HG02938 (cell line): ENCODE results near the gene TMEM79.
"Not testable (repeated sequence)": the region's sequence is repeated elsewhere in the genome, so short reads cannot be mapped to it uniquely, and the experiment has no call there.

Experiments
- ATAC-seq: cut with Tn5 transposase; IDR thresholded peaks from one replicate; pipeline ENCODE4 v1.9.1; 2021; ENCODE audit warnings: mild to moderate bottlenecking, moderate library complexity; ENCODE audit not compliant: unreplicated experiment

The TMEM79 gene

DNA sequence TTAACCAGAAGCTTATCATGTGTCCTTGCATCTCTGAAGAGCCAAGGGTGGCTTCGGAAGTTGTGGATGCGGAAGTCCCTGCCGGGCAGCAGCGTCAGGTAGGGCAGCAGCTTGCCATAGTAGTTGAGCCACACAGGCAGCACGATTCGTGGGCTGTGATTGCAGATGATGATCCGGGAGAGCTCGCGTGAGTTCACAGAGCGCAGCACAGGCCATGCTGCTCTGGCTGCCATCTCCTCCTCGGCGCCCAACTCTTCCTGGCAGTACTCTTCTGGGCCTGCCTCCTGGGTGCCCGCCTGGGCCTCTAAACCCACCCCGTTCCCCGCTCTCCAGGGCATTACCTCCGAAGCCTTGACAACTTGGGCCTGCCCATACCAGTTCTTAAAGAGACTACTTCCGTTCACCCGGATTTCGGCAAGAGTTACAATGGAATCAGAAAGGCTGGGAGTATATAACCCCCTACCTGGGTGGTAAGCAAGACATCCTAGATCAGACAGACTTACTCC, 14.8 kb downstream of the TMEM79 start, which contains the start of gene VHLL:
VHLL (minus strand) TSS at position 456 of the 506 bp plus-strand sequence; CDS start at position 338, 118 bp downstream.
- ATAC-seq = no peak

DNA sequence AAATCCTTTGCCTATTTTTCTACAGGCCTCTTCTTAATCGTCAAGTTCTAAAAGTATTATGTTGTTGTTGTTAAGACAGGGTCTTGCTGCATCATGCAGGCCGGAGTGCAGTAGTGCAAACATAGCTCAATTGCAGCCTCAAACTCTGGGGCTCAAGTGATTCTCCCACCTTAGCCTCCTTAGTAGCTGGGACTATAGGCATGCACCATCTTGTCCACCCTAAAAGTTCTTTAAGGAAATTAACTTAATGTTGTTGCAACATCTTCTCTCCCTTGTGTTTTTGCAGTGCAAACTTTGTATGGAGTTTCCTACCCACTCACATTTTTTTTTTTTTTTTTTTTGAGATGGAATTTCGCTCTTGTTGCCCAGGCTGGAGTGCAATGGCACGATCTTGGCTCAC, 19.1 kb downstream of the TMEM79 start:
- ATAC-seq = no peak

DNA sequence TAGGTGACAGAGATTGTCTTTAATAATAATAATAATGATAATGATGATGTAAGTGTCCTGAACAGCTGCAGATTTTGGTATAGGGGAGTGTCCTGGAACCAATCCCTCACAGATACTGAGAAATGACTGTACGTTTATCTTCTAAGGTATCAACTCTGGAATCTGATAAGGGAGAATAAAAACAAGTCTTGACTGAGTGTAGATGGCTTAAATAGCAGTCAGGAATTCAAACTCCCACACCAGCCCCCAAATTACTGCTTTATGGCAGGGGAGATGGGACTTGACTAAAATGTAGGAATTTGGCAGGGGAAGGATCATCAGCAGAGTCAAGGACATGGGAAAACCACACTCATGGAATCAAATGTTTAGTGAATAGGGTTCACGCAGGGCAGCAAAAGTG, 21.1 kb downstream of the TMEM79 start:
- no peak for ATAC-seq

DNA sequence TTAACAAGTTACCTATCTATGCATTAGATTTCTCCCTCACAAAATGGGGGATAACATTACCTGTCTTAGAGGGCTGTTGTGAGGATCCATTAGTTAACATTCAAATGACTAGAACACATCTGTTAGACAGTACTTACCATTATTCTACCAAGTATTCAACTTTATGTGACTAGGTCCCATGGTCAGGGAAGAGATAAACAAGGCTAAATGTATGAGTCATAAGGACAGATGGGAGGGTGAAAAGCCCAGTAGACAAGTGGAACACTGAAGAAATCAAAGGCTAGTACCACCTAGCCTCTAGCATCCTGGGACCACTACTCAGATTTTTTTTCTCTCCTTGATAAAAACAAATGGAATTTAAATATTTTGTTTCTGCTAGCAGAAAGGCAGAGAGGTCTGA, 24.0 kb downstream of the TMEM79 start:
- no peak for ATAC-seq

DNA sequence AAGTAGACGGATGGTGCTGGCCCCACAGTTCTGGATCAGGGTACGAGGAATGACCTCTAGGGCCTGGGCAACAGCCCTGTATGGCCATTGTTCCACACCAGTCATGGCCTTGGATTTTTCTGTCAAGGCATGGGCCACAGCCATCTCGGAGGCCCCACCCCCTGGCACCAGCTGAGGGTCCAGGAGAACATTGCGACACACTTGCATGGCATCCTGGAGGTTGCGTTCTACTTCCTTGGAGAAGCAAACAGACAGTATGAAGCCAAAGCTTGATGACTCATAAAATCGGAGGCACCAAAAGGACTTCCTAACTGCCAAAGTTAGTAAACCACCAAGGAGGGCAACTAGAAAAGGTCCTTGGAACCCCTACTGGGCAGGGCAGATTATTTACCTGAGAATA, 26.8 kb downstream of the TMEM79 start:
- no peak for ATAC-seq

DNA sequence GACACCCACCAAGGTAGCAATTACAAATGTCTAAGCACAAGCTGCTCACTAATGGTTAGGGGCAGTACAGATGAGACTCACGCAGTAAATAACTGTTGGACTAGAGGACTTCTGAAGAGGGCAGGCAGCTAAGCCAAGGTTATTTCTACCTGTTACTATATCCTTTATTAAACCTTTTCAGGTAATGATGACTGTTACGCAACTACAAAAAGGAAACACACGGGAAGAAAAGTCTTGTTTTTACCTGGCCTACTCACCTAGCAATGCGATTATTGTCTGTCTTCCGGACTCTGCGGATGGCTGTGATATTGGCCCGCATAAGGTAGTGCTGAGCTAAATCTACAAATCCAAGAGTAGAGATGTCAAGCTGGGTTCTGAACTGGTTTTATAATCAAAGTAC, 32.8 kb downstream of the TMEM79 start:
- ATAC-seq = no peak

DNA sequence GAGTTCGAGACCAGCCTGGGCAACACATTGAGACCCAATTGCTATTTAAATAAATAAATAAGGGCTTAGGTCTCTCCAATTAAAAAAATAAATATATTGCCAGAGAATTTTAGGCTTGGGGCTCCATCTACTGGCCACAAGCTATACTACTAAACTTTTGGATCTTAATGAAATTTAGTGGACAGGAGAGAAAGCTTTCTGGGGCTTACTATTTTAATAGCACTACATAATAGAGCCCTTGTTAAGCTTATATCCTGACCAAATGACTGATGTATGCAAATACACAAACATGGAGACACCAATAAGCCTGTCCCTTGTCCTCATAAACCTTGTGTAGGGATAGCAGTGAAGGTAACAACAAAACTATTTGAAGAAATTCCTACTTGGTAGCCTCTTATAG, 35.5 kb downstream of the TMEM79 start:
- ATAC-seq = no peak

DNA sequence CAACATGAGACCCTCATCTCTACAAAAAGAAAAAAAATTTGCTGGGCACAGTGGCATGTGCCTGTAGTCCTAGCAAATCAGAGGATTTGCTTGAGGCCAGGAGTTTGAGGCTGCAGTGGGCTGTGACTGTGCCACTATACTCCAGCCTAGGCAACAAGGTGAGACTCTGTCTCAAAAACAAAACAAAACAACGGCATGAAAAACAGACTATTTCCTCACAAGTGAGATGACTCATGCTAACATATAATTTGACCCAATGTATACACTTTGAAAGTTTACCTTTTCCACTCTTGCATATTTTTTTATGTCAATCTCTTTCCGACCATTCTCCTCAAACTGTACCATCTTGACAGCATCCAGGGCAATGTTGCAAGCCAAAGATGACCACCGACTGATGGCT, 36.4 kb downstream of the TMEM79 start:
- no peak for ATAC-seq

DNA sequence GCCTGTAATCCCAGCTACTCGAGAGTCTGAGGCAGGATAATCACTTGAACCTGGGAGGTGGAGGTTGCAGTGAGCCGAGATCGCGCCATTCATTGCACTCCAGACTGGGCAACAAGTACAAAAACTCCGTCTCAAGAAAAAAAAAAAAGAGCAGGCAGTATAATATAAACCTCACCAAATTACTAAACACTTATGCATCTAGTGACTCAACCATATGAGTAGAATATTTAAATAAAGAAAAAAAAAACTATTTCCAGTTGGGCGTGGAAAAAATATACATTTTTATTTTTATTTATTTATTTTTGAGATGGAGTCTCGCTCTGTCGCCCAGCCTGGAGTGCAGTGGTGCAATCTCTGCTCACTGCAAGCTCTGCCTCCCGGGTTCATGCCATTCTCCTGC, 39.1 kb downstream of the TMEM79 start:
- not testable (repeated sequence) for ATAC-seq

DNA sequence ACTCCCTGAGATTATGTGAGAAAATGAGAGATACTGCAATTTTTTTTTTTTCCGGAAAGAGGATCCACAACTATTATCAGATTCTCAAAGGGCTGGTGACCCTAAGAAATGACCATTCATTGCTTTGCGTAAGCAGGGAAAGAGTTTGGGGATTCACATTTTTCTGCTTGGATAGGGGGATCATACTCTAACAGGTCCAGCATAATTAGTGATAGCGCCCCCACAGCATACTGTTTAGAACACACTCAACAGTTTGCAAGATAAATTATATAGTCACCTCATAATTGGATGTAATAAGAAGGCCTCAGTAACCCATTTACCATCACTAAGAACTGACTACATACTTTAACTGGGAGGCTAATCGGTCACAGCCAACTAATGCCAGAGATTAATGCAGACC, 52.1 kb downstream of the TMEM79 start:
- ATAC-seq = no peak

DNA sequence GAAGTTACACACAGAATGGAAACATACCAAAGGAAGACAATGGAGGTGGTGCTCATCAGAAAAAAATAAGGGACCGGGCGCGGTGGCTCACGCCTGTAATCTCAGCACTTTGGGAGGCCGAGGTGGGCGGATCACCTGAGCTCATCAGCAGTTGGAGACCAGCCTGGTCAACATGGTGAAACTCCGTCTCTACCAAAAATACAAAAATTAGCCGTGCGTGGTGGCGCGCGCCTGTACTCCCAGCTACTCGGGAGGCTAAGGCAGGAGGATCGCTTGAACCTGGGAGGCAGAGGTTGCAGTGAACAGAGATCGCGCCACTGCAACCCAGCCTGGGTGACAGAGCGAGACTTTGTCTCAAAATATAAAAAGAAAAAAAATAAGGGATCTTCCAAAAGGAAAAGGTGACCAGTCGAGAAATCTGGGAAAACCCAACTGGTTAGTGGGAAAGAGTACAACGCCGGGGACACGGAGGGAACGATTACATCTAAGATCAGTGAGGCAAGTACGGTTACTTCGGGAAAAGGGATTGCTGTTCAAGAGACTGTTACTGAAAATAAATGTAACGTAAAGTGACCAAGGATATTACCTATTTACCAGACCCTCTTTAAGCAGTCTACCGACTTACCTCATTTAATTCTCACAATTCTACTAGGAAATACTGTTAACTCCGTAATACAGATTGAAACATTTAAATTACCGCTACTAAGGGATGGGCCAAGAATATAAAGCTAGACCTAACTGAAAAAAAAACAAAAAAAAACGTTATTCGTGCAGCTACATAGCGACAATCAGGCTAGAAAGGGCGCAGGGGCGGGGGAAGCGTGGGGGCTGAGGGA, 53.1 kb downstream of the TMEM79 start:
- ATAC-seq = no peak

DNA sequence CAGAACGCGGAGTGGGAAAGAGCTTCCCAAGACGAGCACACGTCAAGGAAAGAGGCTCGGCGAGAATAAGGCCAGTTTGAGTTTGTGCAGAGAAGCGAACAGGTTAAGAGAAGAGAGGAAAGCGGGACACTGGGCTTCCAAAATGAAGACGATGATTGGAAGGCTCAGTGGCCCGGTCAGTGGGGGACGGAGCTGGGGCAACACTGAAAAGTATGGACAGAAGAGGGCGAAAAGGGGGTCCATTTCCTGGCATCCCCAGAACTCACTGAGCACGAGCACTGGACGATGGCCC, 53.7 kb downstream of the TMEM79 start:
- no peak for ATAC-seq

DNA sequence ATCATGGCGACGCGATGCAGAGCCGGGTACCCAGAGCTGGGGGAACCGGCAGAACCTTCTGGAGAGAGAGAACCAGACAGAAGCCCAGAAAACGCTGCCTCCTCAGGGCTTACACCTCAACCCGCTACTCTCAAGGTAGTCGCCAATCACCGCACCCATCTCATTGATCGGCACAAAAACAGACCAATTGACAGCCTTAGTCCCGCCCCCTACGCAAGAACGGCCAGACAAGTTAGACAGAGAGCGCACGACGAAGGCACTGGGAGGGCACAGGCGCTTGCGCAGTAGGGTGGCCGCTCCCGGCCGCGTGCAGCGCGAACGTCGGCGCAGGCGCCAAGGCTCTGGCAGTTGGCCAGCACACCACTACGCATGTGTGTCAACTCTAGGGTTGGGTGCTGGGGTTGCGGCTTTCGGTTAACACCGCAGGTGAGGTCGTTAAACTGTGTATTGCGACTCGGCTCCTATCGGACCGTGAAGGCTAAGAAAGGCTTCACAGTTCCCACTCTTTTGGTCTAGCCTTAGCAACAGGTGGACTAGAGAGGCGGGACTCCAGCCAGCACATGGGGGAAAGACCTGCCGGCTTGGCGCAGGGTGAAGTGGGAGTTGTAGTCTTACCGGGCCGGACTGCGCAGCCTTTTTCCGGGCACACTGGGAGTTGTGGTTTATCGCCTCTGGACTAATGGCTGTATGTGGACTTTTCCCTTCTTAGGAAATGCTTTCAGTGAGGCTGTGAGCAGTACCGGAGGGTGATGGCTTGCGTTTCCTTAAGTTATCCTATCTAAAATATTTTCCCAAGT, 54.3 kb downstream of the TMEM79 start, which contains the start of the genes CCT3 and TSACC:
CCT3 (minus strand) TSS at position 113 of the 797 bp plus-strand sequence; CDS start at position 5, 108 bp downstream.
TSACC (plus strand) TSS at position 347 of the 797 bp plus-strand sequence. CDS start 1,232 bp downstream, outside the sequence.
- peak; percentile 95 for ATAC-seq
